NCI-H2227 (cell line): ENCODE results near the gene ITGA7.

Experiments used
- DNase-seq: peaks from one replicate; lab custom pipeline; 2025; ENCODE audit not compliant: unreplicated experiment; lab: John Stamatoyannopoulos, UW

Gene ITGA7

DNA sequence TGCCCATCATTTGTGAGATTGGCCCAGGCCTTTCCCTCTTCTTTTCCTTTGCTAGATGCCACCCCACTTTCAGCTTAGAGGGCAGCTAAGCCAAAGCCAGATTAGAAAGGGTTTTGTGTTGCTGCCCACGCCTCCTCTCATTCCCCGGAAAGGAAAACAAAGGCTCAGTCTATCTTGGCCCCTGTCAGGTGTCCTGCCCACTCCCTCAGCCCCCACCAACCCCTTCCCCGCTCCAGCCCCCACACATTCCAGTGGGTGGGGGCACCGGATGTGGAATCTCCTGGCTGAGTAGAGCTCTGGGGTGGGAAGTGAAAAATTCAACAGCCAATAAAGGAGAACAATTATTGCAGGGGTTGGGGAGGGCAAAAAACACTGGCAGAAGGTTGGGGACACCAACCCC lies 10.3 kb upstream of the ITGA7 start:
- no peak for DNase-seq

DNA sequence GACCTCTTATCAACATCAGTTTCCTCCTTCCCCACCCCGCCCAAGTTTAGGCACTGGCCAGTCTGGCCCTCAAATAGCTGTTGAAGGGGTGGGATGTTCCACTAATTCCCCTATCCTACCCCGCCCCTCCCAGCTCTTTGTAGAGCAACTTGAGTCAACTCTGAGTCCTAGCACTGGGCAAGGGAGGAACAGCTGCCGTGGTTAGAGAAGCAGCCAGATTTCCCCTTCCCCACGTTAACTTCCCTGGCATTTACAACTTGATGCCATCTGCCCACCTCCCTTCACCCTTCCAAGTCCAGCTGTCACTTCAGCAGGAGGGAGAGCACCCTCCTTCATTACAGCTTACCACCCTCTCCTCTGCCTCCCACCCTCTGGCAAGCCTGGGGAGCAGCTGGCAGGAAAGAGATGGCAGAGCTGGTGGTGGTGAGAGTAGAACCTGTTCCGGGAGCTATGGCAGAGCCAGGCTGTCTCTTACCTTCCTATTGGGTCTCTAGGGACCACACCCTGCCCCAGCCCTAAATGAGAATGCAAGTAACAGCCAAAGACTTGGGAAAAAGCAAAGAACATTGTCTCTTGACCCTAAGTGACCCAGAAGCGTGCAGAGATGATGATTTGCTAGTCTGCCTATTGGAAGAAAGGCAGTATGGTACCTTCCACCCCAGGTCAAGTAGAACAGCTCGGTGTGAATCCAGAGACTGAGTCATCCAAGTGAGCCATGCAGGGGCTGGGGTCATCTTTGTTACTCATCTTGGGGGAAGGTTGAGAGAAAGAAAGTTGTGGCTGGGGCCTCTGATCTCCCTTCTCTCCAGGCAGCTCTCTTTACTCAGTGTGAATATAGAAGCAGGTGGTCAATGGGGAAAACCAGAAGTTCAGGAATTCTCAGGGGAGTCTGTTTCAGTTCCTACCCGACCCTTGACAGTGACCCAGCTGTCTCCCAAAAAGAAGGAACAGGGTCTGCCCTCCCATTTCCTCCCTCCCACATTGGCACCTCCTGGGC lies 9.6 kb upstream of the ITGA7 start:
- no peak for DNase-seq

DNA sequence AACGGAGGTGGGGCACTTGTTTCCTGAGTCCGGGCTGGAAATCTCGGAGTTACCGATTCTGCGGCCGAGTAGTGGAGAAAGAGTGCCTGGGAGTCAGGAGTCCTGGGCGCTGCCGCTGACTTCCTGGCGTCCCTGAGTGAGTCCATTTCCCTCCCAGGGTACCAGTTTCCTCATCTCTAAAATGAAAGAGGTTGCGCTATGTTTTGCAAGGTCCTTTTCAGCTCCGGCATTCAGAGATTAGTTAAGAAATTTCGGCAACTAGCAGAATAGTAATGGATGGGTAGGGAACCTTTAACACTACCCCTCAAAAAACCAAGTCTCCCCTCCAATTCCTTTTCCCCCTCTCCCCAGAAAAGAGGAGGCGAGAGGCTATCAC lies 8.9 kb upstream of the ITGA7 start:
- no peak for DNase-seq

DNA sequence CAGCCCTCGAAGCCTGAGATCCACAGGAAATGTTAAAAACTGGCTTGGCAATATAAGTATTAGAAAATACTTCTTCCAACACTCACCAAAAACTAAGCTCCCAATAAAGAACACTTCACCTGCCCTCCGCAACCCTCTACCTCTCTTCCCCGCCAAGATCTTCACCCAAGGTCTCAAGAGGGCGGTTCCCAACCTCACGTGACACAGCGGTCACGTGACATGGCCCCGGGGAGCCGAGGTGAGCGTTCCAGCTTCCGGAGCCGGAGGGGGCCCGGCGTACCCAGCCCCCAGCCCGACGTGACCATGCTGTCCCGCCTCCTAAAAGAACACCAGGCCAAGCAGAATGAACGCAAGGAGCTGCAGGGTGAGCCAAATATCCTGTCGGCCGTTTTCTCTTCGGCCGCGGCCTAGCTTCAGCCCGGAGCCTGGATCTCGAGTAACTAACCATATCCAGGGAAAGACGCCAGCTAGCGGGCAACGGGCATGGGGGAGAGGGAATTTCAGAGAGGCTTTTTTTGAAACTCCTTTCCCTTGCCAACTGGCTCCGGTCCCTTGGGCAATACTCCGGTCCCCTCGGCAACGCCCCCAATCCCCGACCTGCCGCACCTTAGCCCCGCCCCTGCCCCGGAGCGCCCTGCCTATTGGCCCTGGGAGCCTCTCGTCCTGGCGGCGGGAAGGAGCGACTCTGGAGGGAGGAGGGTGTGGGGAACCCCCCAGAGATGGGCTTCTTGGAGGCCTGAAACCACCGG lies 8.3 kb upstream of the ITGA7 start, which contains the start of gene BLOC1S1:
TSS of gene BLOC1S1 (plus strand) at position 214 of the 749 bp plus-strand sequence. CDS start at position 220, 6 bp downstream.
- DNase-seq, result peak; percentile 97

DNA sequence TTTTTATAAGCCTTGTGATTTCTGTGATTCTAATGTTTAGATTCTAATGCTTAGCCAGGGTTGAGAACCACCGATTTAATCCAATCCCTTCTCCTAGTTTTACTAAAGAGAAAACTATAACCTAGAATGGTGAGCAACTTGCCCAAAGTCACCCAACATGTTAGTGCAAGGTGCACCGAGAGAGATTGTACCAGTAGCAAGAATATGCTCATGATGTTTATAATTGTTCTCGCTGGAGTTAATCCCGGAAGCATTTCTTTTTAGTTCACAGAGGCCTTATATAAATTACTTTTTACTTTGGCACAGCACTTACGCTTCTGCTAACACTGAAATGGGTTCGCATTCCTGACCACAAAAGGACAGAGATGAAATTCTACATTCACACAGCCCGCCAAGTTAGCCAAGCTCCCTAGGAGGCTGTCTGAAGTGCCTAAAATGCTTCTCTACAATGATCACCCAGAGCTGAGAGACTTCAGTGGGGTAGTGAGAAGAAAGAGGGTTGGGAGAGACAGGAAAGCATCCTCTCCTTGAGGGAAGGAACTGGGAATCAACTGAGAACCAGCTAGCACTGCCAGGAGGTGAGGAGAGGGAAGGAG lies 7.6 kb upstream of the ITGA7 start:
- DNase-seq, result no peak

DNA sequence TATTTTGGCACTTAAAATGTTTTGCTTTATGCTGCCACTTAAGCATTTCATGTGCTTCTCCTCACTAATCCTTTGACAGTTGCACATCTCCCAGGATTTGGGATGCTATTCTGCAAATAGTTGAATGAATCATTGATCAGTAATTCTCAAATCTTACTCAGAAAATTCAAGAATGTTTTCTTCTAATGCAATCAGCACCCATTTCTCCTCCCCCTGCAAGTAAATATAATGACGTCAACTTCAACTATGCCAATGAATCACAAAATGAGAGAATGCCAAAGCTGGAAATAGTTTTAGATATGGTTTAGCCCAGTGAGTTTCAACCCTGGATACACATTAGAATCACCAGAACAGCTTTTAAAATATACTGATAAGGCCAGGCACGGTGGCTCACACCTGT lies 6.0 kb upstream of the ITGA7 start:
- DNase-seq, result no peak

DNA sequence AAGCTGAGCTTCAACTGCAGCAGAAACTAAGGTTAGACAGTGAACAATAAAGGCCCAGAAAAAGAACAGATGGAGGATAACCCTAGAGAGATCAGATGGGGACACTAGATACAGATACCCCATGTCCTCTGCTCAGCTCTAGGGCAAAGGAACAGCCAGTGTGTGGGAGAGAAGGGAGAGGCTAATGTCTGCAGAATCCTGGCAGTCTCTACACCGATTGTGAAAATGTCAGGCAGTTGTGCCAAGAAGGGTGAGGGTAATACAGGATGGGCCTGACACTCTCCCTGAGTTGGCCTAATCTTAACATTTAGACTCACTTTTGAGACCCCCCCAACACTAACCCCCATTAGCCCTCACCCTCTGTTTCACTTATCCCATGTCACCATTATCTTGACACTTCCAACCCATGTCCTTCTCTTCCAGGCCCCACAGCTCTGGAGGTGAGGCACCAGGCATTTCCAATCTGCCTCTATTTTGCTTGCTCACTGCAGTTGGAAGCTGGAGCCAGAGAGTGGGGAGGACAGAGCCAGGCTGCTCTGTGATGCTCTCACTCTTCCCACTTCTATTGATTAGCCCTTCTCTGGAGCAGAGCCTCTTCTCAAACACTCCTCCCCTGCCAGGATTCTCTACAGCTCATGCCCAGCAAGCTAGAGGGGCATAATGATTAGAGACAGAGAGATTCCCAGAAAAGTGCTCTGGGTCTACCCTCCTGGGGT lies 5.2 kb upstream of the ITGA7 start:
- no peak for DNase-seq

DNA sequence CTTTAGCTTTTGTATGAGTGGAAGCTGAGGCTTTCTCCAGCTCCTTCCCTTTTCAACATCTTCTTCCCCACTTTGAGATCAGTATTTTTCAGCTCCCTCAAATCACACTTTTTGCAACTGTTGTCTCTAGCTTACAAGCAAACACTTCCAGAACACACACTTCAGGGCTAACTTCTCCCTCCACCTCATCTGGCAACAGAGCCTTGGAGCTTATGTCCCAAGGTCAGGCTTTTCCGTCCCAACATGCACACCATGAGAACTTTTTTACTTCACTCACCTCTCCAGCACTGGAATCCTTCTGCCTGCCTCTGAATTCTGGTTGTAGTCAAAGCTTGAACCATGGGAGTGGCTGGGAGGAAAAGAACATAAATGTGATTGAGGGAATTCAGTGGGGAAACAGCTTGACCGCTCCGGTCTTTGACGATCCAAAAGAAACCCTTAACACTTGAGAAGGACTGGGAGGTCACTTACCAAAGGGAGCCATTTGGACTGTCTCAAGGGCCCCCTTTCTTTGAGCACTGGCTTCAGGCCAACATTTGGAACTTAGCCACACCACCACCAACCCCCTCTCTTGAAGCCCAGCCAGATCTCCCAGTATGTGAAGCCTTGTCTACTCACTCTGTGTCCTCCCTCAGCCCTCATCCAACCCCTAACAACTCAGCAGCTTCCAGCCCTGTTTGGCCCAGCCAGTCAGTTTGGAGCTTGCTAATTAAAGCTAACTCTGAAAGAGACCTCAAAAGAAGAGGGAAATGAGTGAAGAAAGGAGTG lies 4.3 kb upstream of the ITGA7 start:
- no peak for DNase-seq

DNA sequence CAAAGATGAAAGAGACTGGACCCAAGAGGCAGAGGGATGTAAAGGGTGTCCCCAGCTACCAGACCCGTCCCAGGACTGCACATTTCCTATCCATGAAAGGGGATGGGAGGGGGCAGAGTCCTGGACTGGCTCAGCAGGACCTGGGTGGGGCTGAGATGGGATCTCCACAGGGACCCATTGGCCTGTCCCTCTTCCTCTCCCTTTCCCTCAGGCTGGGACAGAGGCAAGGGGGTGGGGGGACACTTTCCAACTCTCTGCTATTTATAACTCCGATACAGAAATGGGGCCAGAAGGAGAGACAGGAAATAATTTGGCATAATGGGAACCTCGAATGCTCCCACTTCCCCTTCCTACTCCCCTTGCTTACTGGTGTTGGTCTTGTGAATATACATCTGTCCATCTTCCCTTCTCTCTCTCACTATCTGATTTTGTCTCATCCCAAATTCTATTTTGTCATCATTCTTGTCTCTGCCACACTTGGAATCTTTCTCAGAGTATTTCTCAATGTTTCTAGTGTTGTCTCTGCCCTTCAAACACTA lies 1.1 kb upstream of the ITGA7 start:
- no peak for DNase-seq

DNA sequence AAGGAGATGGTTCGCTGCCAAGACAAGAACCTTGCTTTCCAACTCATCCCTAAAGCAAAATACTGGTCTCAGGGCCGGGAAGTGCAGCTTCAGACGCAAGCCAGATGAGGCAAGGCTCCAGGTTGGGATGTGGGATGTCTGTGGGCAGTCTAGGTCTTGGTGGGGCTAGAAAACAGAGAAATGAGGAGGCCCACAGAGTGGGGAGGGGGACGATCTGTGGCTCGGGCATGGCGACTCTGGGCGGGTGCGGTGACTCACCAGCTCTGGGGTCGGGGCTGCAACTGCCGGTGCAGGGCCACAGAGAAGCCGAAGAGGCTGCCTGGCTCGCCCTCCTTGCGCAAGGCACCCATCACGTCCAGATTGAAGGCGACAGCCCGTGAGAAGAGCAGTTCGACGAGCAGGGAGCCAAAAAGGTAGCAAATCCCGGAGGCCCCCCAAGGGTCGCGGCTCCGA lies 459 bp downstream of the ITGA7 start:
- DNase-seq, result peak; percentile 47

DNA sequence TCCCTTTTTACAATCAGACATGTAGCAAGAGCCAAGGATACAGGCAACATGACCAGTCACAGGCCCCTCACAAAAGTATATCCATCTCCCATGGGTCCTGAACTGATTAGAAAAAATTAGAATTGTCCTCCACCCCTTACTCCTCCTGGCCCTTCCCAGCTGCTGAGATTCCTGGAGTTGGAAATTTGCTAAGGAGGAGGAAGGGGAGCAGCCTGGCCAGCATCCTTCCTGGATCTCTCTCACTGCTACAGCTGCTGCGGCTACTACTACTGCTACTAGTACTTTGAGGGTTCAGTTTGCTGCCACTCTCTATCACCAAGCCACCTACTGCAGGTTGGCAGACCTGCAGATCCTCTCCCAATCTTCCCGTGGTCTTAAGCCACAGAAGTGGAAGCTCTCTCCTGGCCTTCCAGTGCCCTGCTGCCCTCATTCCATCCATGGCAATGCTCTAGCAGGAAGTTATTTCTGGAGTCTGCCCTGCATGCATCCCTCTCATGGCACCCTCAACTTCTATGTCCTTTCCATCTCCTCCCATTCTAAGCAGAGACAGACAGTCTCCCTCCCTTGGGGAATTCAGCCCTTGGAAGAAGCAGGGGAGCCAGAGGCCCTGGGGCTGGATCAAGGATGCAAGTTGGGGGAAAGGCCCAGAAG lies 1.0 kb downstream of the ITGA7 start:
- DNase-seq, result no peak

DNA sequence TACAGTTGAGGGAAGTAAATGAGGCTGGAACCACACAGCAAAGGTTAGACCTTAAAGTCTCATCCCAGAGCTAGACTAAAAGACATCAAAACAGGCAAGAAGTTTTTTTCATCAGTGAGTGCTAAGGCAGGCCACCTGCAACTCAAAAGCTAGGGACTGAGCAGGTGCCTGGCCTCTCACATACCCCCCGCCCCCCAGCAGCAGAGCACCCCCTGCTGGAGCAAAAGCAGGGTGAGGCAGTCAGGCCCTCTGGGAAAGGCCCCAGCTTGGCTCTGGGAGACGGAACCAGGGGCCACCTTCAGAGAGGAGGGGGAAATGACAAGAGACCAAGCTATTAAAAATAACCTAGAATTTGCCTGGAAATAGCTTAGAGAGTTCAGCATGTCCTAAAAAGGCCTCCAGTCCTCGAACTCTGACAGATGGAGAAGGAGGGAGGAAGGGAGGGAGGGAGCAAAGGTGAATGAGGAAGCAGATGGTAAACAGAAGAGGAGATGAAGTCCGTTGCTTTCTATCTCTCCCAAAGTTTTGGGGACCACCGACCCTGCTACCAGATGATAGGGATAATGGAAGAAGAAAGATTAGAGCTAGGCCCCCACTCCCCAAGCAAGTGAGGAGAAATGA lies 1.8 kb downstream of the ITGA7 start:
- DNase-seq, result peak; percentile 8

DNA sequence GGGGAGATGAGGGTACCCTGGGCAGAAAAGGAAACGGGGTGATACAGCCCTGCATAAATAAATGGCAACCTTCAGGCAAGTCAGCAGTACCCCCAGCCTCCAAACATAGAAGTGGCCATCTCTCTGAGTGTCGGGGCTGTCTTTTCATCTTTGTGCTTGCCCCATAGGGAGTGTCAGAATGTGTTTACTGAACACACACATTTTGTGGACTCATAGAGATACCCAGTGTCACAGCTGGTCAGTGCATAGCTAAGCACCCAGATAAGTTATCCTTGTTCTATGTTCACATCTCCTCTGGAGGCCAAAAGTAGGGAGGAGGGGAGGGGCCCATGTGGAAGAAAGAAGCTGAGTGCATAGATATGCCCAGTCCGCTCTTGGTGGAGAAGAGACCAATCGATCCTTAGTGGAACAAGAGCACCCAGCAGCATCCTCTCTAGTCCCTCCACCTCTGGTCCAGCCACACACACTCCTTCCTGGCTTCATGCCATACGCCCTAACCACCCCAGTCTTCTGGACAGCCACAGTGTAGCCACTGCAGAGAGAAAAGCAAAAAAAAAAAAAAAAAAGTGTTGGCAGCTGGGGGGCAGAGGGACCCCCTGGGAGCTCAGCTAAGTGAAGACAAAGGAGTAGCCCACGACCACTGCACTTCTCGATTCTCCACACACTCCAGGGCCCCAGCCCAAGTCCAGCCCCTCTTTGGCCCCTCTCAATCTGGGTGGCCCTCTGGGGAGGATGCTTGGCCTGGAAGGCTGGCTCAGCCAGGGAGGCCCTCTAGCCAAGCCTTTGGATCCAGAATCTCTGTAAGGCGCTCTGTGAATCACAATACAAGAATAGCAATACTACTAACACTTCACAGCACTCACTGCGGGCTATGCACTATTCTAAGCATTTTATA lies 2.6 kb downstream of the ITGA7 start:
- DNase-seq, result no peak

DNA sequence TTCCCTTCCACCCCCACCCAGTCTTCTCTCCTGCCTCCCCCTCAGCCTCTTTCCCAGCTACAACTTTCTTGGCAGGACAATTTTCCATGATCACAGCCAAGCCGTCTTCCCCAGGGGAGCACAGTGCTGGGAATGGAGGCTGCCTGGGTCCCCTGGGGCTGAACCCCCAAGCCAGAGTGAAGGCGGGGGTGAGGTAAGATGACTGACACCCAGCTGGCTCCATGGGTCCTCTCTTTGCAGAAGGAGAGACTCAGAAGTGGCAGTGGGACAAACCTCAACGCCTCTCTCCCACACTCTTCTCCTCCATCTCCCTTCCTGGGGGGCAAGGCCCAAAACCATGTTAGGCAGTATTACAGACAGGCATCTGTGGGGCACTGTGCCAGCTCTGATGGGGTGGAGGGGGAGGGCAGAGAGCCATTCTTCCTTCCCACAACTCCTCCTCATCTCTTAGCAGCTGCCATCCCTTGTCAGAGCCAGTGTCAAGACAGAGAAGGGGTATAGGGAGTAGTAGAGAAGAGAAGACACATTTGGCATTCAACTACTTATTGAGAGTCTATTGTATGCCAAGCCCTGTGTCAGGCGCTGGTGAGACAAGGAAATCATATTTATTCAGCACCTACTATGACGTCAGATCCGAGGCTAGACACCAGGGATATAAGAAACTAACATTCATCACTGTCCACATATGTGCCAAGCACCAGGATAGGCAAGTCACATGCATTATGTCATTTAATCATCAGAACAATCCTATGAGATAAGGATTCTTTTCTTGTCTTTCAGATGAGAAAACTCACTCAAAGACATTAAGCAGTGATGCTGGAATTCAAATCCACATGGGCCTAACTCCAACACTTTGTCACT lies 3.6 kb downstream of the ITGA7 start:
- no peak for DNase-seq

DNA sequence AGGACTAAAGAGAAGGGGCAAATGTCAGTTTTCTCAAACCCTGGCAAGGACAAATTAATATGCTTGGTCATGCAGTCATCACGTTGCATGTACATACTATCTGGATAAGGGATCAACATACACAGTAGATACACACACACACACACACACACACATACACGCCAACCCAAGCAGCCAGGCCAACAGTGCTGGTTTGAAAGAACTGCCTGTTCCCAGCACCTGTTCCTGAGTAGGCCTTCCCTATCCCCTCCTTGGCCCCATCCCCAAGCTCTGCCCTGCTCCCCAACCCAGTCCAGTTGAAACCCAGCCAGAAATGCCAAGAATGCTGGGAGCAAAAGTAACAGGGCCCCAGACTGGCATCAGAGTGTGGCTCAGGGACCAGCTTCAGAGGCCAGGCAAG lies 4.4 kb downstream of the ITGA7 start:
- DNase-seq, result no peak

DNA sequence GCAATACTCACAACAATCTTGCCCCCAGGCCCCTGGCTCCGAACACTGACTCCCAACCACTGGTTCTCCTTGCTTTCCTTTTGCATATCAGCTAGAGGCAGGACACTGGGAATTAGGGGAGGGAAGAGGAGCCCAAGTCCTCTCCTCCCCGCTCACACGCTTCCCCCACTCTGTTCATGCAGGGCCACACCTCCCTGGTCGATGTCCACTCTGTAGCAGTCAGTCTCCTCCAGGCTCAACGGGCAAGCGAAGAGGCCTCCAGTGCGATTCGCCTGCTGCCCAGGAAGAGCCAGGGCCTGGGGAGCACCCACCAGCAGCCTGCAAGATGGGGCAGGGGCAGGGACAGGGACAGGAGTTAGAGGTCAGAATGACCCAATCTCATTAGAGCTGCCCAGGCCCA lies 4.8 kb downstream of the ITGA7 start:
- no peak for DNase-seq
